Measurements from ENCODE around the gene FBXL14. TPM values are rescaled to one million over a fixed set of nuclear protein-coding genes. Genes with fewer than 3 reads are reported as not detected.

FBXL14 gene
- total and polyA plus RNA-seq, 2 of the 13 experiments (the other 11 are each of a cell fraction or from before 2014, with no cell fraction given), result 7.0 to 7.4 TPM

DNA sequence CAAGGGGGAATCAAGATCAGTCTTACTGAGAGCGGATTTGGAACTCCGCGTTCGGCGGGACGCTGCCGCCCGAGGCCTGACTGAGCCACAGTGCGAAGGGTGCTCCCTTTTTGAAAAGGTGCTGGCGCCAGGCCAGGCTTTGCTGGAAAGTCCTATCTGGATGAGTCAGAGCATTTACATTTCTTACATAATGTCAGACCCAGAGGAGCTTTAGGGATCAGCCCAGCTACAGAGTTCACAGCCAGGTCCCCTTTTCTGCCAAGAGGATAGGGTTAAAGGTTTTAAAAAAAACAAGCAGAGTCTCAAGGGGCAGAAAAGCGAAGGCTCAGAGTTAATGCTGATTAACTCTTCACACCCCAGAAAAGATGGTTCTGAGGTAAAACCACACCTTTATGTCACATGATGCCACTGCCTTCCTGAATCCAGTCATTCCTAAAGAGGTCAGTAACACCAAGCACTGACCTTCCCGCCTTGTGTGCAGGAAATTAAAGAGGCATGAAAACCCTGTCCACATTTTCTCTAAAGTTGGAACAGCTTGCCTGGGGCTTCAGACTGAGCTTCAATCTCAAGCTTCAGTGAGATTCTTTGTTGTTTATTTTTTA, 11.7 kb upstream of the FBXL14 start (continued):
- TF ChIP-seq, protein P1, sequence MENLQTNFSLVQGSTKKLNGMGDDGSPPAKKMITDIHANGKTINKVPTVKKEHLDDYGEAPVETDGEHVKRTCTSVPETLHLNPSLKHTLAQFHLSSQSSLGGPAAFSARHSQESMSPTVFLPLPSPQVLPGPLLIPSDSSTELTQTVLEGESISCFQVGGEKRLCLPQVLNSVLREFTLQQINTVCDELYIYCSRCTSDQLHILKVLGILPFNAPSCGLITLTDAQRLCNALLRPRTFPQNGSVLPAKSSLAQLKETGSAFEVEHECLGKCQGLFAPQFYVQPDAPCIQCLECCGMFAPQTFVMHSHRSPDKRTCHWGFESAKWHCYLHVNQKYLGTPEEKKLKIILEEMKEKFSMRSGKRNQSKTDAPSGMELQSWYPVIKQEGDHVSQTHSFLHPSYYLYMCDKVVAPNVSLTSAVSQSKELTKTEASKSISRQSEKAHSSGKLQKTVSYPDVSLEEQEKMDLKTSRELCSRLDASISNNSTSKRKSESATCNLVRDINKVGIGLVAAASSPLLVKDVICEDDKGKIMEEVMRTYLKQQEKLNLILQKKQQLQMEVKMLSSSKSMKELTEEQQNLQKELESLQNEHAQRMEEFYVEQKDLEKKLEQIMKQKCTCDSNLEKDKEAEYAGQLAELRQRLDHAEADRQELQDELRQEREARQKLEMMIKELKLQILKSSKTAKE (CRISPR knock-in tag; IDR thresholded peaks at IDR 0.05; ENCODE audit: borderline replicate concordance), result peak; percentile 78; the same call in 1 of the 2 replicates
- TF ChIP-seq, protein P2, sequence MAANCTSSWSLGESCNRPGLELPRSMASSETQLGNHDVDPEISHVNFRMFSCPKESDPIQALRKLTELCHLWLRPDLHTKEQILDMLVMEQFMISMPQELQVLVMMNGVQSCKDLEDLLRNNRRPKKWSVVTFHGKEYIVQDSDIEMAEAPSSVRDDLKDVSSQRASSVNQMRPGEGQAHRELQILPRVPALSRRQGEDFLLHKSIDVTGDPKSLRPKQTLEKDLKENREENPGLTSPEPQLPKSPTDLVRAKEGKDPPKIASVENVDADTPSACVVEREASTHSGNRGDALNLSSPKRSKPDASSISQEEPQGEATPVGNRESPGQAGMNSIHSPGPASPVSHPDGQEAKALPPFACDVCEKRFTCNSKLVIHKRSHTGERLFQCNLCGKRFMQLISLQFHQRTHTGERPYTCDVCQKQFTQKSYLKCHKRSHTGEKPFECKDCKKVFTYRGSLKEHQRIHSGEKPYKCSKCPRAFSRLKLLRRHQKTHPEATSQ (CRISPR knock-in tag; IDR thresholded peaks at IDR 0.05; ENCODE audit: borderline replicate concordance), result no peak
- TF ChIP-seq SMAD9 (CRISPR knock-in tag; IDR thresholded peaks at IDR 0.05) (no peak), IRF2 (CRISPR knock-in tag; IDR thresholded peaks at IDR 0.05) (no peak), AKAP8 (CRISPR knock-in tag; IDR thresholded peaks at IDR 0.05) (no peak), TGIF2 (CRISPR knock-in tag; IDR thresholded peaks at IDR 0.05) (no peak), AGO2 (optimal IDR thresholded peaks at IDR 0.05; ENCODE audit: low read depth, low read length) (no peak), ETV5 (CRISPR knock-in tag; IDR thresholded peaks at IDR 0.05; ENCODE audit: borderline replicate concordance) (no peak), TARDBP (CRISPR knock-in tag; IDR thresholded peaks at IDR 0.05) (peak; percentile 64; the same call in 1 of the 2 replicates), ONECUT2 (CRISPR knock-in tag; IDR thresholded peaks at IDR 0.05) (no peak), ZFP41 (CRISPR knock-in tag; IDR thresholded peaks at IDR 0.05; ENCODE audit: borderline replicate concordance) (no peak), SOX5 (CRISPR knock-in tag; IDR thresholded peaks at IDR 0.05; ENCODE audit: borderline replicate concordance) (peak; percentile 33; the same call in 1 of the 2 replicates), ATAD3A (CRISPR knock-in tag; IDR thresholded peaks at IDR 0.05) (no peak), FLYWCH1 (CRISPR knock-in tag; IDR thresholded peaks at IDR 0.05) (no peak)
- TF ChIP-seq, protein P3, sequence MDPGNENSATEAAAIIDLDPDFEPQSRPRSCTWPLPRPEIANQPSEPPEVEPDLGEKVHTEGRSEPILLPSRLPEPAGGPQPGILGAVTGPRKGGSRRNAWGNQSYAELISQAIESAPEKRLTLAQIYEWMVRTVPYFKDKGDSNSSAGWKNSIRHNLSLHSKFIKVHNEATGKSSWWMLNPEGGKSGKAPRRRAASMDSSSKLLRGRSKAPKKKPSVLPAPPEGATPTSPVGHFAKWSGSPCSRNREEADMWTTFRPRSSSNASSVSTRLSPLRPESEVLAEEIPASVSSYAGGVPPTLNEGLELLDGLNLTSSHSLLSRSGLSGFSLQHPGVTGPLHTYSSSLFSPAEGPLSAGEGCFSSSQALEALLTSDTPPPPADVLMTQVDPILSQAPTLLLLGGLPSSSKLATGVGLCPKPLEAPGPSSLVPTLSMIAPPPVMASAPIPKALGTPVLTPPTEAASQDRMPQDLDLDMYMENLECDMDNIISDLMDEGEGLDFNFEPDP (CRISPR knock-in tag; conservative IDR thresholded peaks at IDR 0.05), result no peak
- TF ChIP-seq, protein P4, sequence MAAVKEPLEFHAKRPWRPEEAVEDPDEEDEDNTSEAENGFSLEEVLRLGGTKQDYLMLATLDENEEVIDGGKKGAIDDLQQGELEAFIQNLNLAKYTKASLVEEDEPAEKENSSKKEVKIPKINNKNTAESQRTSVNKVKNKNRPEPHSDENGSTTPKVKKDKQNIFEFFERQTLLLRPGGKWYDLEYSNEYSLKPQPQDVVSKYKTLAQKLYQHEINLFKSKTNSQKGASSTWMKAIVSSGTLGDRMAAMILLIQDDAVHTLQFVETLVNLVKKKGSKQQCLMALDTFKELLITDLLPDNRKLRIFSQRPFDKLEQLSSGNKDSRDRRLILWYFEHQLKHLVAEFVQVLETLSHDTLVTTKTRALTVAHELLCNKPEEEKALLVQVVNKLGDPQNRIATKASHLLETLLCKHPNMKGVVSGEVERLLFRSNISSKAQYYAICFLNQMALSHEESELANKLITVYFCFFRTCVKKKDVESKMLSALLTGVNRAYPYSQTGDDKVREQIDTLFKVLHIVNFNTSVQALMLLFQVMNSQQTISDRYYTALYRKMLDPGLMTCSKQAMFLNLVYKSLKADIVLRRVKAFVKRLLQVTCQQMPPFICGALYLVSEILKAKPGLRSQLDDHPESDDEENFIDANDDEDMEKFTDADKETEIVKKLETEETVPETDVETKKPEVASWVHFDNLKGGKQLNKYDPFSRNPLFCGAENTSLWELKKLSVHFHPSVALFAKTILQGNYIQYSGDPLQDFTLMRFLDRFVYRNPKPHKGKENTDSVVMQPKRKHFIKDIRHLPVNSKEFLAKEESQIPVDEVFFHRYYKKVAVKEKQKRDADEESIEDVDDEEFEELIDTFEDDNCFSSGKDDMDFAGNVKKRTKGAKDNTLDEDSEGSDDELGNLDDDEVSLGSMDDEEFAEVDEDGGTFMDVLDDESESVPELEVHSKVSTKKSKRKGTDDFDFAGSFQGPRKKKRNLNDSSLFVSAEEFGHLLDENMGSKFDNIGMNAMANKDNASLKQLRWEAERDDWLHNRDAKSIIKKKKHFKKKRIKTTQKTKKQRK (IDR thresholded peaks at IDR 0.05; ENCODE audit: low read length), result no peak
- TF ChIP-seq, protein P5, sequence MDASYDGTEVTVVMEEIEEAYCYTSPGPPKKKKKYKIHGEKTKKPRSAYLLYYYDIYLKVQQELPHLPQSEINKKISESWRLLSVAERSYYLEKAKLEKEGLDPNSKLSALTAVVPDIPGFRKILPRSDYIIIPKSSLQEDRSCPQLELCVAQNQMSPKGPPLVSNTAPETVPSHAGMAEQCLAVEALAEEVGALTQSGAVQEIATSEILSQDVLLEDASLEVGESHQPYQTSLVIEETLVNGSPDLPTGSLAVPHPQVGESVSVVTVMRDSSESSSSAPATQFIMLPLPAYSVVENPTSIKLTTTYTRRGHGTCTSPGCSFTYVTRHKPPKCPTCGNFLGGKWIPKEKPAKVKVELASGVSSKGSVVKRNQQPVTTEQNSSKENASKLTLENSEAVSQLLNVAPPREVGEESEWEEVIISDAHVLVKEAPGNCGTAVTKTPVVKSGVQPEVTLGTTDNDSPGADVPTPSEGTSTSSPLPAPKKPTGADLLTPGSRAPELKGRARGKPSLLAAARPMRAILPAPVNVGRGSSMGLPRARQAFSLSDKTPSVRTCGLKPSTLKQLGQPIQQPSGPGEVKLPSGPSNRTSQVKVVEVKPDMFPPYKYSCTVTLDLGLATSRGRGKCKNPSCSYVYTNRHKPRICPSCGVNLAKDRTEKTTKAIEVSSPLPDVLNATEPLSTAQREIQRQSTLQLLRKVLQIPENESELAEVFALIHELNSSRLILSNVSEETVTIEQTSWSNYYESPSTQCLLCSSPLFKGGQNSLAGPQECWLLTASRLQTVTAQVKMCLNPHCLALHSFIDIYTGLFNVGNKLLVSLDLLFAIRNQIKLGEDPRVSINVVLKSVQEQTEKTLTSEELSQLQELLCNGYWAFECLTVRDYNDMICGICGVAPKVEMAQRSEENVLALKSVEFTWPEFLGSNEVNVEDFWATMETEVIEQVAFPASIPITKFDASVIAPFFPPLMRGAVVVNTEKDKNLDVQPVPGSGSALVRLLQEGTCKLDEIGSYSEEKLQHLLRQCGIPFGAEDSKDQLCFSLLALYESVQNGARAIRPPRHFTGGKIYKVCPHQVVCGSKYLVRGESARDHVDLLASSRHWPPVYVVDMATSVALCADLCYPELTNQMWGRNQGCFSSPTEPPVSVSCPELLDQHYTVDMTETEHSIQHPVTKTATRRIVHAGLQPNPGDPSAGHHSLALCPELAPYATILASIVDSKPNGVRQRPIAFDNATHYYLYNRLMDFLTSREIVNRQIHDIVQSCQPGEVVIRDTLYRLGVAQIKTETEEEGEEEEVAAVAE (CRISPR knock-in tag; IDR thresholded peaks at IDR 0.05; ENCODE audit: borderline replicate concordance), result no peak

All from HepG2 (cell line).